Stimulated activated CD4-positive, alpha-beta T cell treated with anti-CD3 and anti-CD28 coated beads, TNF-alpha, amount 100 ng/mL, for 24 hours (primary cell): ENCODE measurements around the gene MEGF11.

Experiments used
- DNase-seq, 3 experiments: peaks; one replicate each; pipeline ENCODE4 v3.0.0-alpha.2; 2020; ENCODE audit warnings: low read depth in 3 of 3

The MEGF11 gene

GRCh38 chr15:65970937-65971740 lies 282.4 kb downstream of the MEGF11 start:
- DNase-seq = no peak

DNA sequence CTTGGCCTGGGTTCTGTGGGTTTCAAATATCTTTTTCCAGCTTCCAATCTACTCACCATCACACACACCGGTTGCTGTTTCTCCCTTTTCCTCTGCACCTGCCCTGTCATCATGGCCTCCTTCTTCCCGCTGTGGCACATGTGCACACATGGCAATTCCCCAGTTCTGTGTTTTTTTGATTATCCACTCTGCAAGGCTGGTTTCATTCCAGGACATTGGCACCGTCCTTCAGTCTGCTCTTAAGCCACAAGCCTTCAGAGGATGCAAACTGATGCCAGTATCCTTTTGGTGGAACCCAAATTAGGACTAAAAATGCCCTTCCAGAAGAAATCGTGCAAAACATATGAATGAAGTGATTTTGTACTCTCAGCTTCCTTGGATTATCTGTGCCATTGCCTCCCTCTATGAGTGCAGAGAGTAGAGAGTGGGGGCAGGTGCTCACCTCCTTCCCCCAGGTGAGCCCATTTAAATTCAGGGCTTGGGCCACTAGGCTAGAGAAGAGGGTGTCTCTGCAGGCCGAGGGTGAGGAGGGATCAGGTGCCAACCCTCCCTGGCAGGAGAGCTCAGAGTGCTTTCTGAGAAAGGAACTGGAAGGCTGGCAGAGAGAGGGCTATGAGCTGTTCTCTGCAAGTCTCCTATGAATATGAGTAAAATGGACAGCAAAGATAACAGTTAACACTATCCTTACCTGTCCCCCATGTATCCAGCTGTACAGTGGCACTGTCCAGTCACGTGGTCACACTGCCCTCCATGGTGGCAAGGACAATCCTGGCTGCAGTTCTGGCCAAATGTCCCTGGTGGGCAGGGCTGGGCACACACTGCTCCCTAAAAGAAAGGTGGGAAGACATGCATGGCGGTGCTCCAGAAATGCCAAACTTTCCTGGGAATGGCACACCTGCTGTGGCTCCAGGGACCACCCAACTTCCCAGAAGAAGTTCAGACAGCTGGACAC lies 283.4 kb downstream of the MEGF11 start:
- no peak for DNase-seq

- DNase-seq = no peak
These were observed 285.0 kb downstream of the MEGF11 start for GRCh38 chr15:65968511-65968910.

DNA sequence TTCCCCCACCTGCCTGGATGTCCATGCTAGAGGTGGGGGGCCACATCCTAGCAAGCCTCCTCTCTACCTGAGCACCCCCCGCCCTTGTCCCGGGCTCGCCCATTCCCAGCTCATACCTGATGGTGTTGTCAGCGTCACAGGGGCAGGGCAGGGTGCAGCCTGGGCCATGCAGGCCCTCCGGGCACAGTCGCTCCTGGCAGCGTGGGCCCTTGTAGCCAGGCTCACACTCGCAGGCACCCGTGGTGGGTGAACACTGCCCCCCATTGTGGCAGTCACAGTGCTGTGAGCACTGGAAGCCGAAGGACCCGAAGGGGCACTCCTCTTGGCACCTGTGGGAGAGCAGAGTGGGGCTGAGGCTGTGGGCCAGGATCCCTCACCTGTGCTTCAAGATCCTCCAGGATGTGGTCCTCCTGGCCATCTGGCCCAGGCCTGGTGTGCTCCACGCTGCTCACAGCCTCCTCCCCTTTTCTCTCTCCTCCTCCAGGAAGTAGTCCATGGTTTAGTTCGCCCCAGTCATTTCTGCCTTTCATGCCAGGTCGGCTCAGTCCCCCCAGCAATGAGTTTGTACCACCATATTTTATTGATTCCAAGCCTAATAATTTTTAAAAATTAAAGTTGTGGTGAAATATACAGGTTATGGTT lies 288.6 kb downstream of the MEGF11 start:
- no peak for DNase-seq

GRCh38 chr15:65963911-65964482 lies 289.6 kb downstream of the MEGF11 start:
- no peak for DNase-seq

- no peak for DNase-seq
These were observed 290.2 kb downstream of the MEGF11 start for GRCh38 chr15:65963358-65963757.

DNA sequence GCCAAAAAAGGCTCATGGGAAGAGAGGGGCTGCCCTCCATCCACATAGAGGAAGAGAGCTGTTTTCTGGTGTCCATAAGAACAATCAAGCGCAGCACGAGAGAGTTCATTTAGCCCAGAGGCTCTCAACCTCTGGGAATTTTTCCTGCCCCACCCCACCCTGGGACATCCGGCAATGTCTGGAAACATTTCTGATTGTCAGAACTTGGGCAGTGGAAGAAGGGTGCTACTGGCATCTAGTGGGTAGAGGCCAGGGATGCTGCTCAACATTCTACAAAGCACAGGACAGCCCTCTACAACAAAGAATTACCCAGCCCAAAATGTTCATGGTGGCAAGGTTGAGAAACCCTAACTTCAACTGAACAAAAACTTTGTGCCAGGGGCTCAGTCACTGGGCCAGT lies 291.4 kb downstream of the MEGF11 start:
- no peak for DNase-seq

GRCh38 chr15:65960586-65960985 lies 293.0 kb downstream of the MEGF11 start:
- DNase-seq = no peak

DNA sequence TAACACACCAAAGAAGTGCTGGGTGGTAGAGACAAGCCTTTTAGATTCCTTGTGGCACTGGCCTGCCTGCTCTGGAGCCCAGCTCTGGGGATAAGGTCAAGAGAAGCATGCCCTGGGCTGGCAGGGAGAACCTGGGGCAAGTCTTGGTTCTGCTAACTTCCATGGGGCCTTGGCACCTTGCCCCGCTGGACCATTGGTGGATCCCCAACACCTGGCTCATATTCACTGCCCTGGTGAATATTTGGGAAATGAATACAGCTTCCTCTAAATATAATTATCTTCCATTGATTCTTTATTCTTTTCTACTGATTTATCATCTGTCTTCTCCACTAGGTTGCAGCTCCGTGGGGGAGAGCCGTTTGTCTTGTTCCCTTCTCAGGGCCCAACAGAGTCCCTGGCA lies 294.7 kb downstream of the MEGF11 start:
- DNase-seq = no peak

GRCh38 chr15:65957451-65957850 lies 296.1 kb downstream of the MEGF11 start:
- DNase-seq = no peak

- no peak for DNase-seq
These were observed 296.7 kb downstream of the MEGF11 start for GRCh38 chr15:65956899-65957298.

DNA sequence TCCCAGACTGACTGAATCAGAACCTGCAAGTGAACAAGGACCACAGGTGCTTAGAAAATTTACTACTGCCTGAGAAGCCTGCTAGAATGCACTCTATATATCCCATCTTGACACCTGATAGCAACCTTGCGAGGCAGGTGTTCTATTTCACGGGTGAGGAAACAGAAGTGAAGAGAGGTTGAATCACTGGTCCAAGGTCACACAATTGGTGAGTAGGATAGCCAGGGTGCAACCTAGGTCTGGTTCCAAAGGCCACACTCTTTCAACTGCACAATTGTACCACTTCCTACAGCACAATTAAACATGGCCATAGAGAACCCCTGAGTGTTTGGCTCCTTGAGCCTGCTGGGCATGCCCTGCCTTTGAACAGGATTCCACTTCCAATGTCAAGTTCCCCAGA lies 297.2 kb downstream of the MEGF11 start:
- no peak for DNase-seq

GRCh38 chr15:65954289-65954741 lies 299.2 kb downstream of the MEGF11 start:
- DNase-seq = no peak

GRCh38 chr15:65953622-65954021 lies 299.9 kb downstream of the MEGF11 start:
- DNase-seq = no peak

DNA sequence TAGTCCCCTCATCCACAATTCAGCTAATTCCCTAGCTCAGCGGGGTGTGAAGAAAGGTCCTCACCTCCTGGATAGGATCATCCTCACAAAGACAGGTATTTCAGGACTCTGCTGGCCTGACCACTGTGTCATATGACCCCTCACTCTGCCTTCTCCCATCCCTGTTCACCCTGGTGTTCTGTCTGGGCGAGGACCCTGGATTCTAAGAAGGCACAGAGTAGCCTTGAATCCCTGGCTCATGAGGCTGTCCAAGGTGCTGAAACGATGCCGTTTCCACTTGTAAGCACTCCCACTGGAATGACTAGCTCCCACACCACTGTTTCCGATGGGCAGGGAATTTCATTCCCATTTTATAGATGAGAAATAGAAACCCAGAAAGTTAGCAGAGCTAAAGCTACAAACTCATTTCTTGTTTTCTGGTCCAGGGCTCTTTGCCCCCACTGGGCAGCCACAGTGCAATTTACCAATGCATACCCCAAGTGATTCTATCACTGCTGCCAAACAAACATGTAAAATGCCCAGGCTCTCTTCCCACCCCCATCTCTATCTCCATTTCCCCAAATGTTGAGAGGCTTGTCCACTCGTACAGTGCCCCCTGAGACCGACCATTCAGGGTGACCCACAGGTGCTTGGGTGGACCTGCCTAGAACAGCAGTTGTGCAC lies 301.0 kb downstream of the MEGF11 start:
- no peak for DNase-seq

GRCh38 chr15:65951007-65951406 lies 302.5 kb downstream of the MEGF11 start:
- DNase-seq = no peak

GRCh38 chr15:65949491-65949890 lies 304.1 kb downstream of the MEGF11 start:
- no peak for DNase-seq

GRCh38 chr15:65949011-65949410 lies 304.5 kb downstream of the MEGF11 start:
- no peak for DNase-seq

DNA sequence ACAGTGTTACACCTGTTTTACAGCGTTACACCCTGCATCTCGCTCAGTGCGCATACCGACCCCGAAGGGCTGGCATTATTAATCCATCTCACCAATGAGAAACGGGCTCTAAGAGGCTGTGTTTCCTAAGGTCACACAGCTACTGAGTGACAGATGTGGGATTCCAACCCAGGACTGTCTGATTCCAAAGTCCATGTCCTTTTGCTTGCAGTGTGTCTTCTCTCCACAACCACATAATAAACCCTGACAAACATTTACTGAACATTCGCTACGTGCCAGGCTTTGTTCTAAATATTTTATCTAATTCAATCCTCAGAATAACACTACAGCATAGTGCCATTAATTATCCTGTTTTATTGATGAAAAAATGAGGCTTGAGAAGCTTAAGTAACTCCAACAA lies 305.2 kb downstream of the MEGF11 start:
- no peak for DNase-seq

DNA sequence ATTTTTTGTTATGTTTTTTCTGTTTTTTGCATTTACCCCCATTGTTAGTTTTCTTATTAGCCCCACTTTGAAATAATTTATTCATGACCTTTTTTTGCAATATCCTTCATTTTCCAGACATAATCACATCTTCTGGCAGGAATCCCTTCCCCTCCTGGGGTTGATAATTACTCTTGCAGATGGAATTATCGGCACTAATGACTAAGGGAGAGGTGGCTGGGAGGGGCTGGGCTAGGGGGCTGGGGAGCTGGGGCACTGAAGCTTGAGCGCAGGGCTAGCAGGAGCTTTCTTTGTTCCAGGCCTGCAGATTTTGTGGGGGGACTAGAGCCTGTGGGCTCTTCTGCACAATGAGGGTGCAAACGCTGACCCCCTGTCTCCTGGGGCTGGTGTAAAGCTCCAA lies 306.5 kb downstream of the MEGF11 start:
- no peak for DNase-seq

- no peak for DNase-seq
These were observed 307.9 kb downstream of the MEGF11 start for GRCh38 chr15:65945616-65946015.
